ENCODE results near the gene ENOX2.
"Not testable (repeated sequence)": the region's sequence is repeated elsewhere in the genome, so short reads cannot be mapped to it uniquely, and the experiment has no call there.

ENOX2 gene

DNA sequence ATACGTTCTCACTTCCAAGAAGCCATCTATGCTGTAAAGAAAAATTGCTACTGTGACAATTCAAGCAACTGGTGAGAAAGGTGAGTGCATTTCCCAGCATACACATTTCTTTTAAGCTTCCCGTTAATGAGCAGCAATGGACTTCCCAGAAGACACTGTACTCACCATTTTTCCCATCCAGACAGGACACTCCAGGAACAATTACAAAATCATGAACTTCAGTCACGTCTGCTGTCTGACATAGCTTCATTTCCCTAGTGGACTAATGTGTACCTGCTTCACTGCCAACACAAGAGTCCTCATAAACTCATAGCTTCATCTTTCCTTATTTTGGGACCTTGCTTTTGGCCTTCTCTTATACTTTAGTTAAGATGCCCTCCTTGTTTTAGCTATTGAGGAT lies 156.9 kb downstream of the ENOX2 start:
- DNase-seq = no peak

GRCh38 chrX:130741584-130741983 lies 161.4 kb downstream of the ENOX2 start:
- DNase-seq = no peak

GRCh38 chrX:130741151-130741550 lies 161.9 kb downstream of the ENOX2 start:
- no peak for DNase-seq

DNA sequence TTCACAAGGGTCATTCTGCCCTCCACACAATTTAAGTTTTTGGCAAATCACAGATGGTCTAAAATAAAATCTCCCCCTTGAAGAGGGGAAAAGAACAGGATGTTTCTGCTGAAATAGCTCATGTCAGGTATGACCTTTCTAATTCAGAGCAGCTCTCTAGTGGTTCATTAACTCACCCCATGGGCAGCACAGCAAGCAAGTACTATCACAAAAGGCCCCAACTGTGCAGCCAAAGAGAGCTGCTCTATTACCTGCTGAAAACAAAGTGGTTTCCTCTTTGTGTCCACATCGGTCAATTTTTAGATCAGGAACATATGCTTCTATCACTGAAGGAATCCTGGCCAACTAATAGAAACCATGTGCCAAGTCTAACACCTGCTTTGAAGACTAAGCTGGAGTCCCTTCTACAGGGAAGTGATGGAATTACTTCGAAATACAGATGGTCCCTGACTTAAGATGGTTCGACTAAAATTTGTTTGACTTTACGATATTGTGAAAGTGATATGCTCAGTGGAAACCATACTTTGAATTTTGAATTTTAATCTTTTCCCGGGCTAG lies 164.3 kb downstream of the ENOX2 start:
- no peak for DNase-seq

DNA sequence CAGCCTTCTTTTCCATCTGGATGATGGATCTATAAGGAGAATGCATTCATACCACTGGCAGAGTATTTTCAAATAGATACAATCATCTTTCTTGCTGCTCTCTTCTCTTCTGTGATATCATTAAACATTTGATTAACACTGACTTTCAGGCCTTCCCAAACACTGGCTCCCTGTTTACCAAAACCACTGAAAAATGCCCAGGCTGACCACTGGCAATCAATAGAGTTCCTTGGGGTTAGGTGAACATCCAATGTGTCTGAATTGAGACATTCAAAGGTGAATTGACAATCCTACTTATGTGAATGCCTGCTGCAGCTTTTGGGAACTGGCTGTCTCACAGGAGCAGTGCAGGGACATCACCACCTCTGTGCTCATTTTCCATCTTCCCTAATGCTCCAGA lies 168.3 kb downstream of the ENOX2 start:
- DNase-seq = no peak

DNA sequence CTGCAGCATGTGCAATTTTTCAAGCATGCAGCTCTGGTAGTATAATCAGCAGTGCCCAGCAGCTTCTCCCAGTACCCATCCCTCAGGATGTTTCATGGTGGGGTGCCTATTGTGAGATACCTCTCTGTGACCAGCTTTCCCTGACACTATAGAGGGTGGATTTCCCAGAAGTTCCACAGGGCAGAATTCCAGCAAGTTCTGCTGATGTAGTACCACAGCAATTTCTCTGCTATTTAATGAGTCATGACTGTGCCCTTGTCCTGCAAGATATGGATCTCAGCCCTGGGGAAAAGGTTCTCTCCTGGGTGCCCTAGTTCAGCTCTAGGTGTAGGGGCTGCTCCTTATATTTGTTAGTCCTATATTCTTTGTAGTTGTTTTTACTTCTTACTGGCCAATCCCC lies 174.8 kb downstream of the ENOX2 start:
- no peak for DNase-seq

DNA sequence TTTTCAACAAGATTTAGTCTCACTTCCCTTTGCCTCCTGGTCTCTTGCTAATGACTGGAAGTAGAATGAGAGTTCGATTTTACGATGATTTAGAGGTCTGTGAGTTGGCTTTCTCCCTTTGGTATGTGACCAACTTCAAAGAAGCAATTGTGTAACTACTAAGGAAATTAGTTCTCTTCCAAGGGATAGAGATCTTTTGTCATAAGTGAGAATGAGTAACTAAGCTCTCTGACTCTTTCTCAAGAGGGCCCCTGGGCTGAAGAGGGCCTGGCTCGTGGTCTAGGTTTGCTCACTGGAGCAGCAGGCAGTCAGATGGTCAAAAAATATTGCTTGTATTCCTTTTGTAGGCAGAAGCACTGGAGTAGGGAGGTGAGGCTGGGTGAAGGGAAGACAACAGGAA lies 176.3 kb downstream of the ENOX2 start:
- no peak for DNase-seq

DNA sequence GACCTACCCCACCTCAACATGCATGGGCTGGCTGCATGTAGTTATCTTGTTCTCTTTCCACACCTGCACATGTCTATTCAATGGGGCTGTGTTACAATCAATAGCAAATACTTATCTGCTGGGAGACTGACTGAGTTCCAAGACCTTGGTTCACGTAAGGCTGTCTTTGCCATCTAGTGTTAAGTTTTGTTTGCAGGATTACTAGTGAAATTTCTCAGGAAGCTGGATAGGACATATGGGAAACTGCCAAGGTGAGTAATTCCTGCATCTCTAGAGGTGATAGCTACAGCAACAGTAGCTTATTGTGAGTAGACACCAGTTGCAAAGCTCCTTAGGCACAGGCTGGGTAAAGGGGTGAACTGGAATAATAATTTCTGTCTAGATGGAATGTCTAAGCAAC lies 177.5 kb downstream of the ENOX2 start:
- no peak for DNase-seq

DNA sequence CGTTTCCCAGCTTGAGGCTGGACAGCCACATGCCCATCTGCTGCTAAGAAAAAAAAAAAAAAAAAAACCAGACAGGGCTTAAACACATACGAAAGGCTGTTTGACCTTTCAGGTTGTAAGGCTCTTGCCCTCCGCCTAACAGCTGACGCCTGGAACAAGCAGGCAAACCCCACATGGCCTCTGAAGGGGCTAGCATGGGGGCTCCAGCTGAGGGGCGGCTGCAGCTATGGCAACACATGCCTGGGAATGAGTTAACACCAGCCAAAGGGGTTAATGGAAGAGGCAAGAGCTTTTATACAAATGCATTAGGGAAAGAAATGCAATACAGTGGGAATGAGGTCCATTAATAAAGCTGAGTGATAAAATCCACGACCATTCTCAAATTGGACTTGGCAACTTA lies 183.6 kb downstream of the ENOX2 start:
- DNase-seq = no peak

GRCh38 chrX:130718137-130718536 lies 184.9 kb downstream of the ENOX2 start:
- no peak for DNase-seq

- no peak for DNase-seq
Observed at GRCh38 chrX:130716781-130717413, 186.1 kb downstream of the ENOX2 start.

DNA sequence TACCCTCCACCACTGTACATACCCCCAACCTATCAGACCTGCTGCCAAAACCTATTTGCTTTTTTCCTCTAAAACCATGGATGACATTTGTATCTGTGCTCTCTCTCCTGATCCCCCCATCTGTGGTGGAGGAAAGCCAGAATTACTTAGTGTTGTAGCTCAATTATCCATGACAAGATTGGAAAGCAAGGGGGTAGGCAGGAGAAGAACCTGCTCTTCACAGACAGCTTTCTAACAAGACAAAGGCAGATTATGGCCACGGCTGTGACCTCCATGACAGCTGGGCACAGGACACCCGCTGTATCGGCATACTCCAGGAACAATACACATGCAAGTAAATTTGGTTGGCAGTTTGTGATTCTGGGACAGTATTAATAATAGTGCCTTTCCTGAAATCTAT lies 186.7 kb downstream of the ENOX2 start:
- no peak for DNase-seq

- no peak for DNase-seq
Observed at GRCh38 chrX:130715299-130715698, 187.7 kb downstream of the ENOX2 start.

- no peak for DNase-seq
Observed at GRCh38 chrX:130714665-130715064, 188.3 kb downstream of the ENOX2 start.

DNA sequence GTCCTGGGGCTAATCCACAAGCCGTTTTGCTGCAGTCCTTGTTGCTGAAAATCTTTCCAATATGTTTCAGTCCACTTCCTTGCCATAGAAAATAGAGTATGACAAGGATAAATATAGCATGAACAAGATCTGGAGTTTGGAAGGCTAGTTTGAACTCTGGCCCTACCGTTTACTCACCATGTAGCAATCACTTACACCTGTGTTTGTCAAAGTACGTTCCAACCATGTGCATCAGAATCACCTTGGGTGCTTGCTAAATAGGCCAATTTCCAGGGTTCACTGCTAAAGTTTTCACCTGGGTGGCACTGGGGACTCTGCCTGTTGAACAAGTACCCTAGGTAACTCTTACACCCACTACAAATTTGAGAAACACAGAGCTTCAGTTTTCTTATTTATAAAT lies 188.9 kb downstream of the ENOX2 start:
- DNase-seq = no peak

GRCh38 chrX:130709178-130709577 lies 193.8 kb downstream of the ENOX2 start:
- DNase-seq = not testable (repeated sequence)

DNA sequence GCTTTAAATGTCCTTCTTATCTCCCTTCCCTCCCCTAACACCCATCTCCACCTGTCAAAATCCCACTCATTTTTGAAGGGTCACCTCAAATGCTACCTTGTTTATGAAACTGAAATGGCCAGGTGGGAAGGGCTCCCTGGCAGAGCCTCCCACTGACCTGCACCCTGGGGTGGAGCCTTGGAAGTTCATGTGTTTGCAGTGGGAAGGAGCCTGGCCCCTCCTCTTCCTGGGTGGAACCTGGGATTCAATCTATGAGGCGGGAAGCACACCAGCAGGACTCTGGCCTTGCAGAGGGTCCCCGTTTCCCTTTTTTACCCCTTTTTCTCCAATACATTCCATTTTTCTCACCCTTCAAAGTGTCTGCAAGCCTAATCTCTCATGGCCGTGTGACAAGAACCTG lies 197.4 kb downstream of the ENOX2 start:
- no peak for DNase-seq

GRCh38 chrX:130704053-130705038 lies 198.7 kb downstream of the ENOX2 start:
- no peak for DNase-seq

GRCh38 chrX:130702867-130703707 lies 199.9 kb downstream of the ENOX2 start:
- DNase-seq = no peak

DNA sequence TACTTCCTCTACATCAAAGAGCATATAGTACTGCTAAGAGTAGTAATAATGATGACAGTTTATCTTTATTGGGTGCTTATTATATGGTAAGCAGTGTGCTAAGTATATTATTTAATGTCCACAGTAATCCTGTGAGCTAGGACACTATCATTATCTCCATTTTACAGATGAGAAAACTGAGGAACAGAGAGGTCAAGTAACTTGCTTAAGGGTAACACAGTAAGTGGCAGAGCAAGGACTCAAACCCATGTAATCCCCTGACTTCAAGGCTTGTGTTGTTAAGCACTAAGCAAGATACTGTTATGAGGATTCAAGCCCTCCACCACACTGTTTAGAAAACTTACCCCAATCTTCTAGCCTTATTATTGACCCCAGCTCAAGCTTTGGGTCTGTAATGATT lies 202.4 kb downstream of the ENOX2 start:
- no peak for DNase-seq

DNA sequence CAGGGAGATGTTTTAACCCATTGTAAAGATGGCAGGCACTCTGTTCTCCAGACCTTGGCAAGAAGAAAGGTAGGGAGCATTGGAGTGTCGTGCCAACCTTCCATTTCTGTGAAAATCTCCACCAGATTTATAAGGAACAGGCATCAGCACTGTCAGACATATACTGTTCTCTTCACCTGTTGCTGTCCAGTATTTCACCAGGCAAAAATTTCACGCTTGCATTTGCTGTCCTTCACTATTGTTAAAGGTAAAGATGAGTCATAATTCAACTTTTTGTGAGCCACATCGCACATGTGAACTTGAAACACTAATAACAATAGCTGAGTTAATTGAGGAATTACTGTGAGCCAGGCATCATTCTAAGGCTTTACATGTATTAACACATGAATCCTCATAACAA lies 203.4 kb downstream of the ENOX2 start:
- no peak for DNase-seq

- DNase-seq = no peak
Observed at GRCh38 chrX:130696542-130696941, 206.5 kb downstream of the ENOX2 start.

DNA sequence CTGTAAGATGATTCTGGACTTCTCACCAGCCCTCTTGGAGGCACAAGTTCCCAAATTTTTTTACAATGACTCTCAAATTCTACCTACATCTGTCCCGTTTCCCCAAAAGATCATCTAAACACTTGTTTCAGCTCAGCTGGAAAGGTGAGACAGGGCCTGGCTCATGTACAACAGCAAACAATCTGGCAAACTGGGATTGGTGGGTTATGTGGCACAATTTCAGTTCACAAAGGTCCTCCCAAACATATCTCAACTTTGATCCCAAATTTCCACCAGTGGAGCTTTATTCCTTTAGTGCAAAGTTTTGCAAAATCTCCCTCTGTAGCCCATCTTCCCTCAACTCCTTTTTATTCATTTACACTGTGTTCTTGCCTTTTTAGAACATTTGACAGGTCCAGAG lies 207.1 kb downstream of the ENOX2 start:
- DNase-seq = no peak

Measured in stimulated activated CD4-positive, alpha-beta T cell treated with anti-CD3 and anti-CD28 coated beads, Interleukin-2, amount 100 ng/mL, for 24 hours (primary cell).